HFF-Myc (cell line): Measurements from ENCODE around the gene LEPROT.

Experiments
- DNase-seq: peaks from one replicate; pipeline ENCODE4 v3.0.0-alpha.2; 2011; ENCODE audit warnings: low read depth; ENCODE audit errors: extremely low read depth
- H3K4me3 ChIP-seq: replicated peaks from 2 replicates; pipeline ENCODE4 v1.5.1; 2011; ENCODE audit warnings: low read depth, mild to moderate bottlenecking, control low read depth, low read length
- CTCF ChIP-seq: IDR thresholded peaks from 2 replicates; pipeline ENCODE4 v1.5.1; 2012; ENCODE audit warnings: mild to moderate bottlenecking, low read depth, low read length, control low read depth; ENCODE audit errors: missing control alignments

The LEPROT gene

GRCh38 chr1:65419681-65420589 lies 533 bp upstream of the LEPROT start:
- DNase-seq: peak; percentile 90
- no peak for TF ChIP-seq CTCF
- peak overlapping the region; percentile 76 for H3K4me3 ChIP-seq

GRCh38 chr1:65421351-65422025 lies 1.0 kb downstream of the LEPROT start:
- no peak for DNase-seq
- H3K4me3 ChIP-seq: peak overlapping the region; percentile 76
- TF ChIP-seq CTCF: no peak

- H3K4me3 ChIP-seq: peak overlapping the region; percentile 76
- no peak for TF ChIP-seq CTCF
- no peak for DNase-seq
Measured at GRCh38 chr1:65422241-65423203, 2.1 kb downstream of the LEPROT start.

GRCh38 chr1:65423884-65424572 lies 3.6 kb downstream of the LEPROT start:
- no peak overlapping the region for H3K4me3 ChIP-seq
- DNase-seq: peak; percentile 53
- TF ChIP-seq CTCF: no peak

- no peak for DNase-seq
- no peak for TF ChIP-seq CTCF
- no peak overlapping the region for H3K4me3 ChIP-seq
Measured at GRCh38 chr1:65424573-65424889, 4.1 kb downstream of the LEPROT start.

GRCh38 chr1:65425006-65425405 lies 4.5 kb downstream of the LEPROT start:
- TF ChIP-seq CTCF: no peak
- DNase-seq: no peak
- no peak overlapping the region for H3K4me3 ChIP-seq
